Activated CD8-positive, alpha-beta memory T cell treated with anti-CD3 and anti-CD28 coated beads, Interleukin-2, amount 10 ng/mL, durations not matched to agents 7 days and 5 days (primary cell): ENCODE data around the gene CARMIL3. TPM values are rescaled to one million over a fixed set of nuclear protein-coding genes. Genes with fewer than 3 reads are reported as not detected.

Experiments used
- ATAC-seq: fragments of 150-1000 bp; cut with Tn5 transposase; one replicate; pipeline ENCODE4 v1.10.0; 2021; ENCODE audit warnings: moderate library complexity
- CTCF ChIA-PET: fragments of 350-600 bp; sonication (Branson Sonifier 250); formaldehyde crosslinking; loops from one replicate; lab custom pipeline; 2021; ENCODE audit warnings: antibody characterized with exemption; lab: Charles Lee
- DNase-seq: peaks from one replicate; pipeline ENCODE4 v3.0.0-alpha.2; 2020
- H3K27ac Mint-ChIP-seq: one replicate; pipeline ENCODE4 v1.8.0; 2021; ENCODE audit warnings: mild to moderate bottlenecking, mixed read lengths
- H3K27me3 Mint-ChIP-seq: one replicate; pipeline ENCODE4 v1.8.0; 2021; ENCODE audit warnings: mixed read lengths
- H3K36me3 Mint-ChIP-seq: one replicate; pipeline ENCODE4 v1.8.0; 2021; ENCODE audit warnings: mild to moderate bottlenecking, mixed read lengths
- H3K4me1 Mint-ChIP-seq: one replicate; pipeline ENCODE4 v1.8.0; 2021; ENCODE audit warnings: mixed read lengths
- H3K4me3 Mint-ChIP-seq: one replicate; pipeline ENCODE4 v1.8.0; 2021; ENCODE audit warnings: mild to moderate bottlenecking, moderate library complexity, mixed read lengths
- H3K9me3 Mint-ChIP-seq: one replicate; pipeline ENCODE4 v1.8.0; 2022; ENCODE audit warnings: low read depth, mixed read lengths
- total RNA-seq, 2 experiments: library from RNA; stranded (reverse); gene quantifications; one replicate each; pipeline ENCODE4 v1.2.3, GENCODE V29; 2021

CARMIL3 gene
- total RNA-seq, 2 experiments from 2014 or later, result 2.9 to 3.3 TPM

DNA sequence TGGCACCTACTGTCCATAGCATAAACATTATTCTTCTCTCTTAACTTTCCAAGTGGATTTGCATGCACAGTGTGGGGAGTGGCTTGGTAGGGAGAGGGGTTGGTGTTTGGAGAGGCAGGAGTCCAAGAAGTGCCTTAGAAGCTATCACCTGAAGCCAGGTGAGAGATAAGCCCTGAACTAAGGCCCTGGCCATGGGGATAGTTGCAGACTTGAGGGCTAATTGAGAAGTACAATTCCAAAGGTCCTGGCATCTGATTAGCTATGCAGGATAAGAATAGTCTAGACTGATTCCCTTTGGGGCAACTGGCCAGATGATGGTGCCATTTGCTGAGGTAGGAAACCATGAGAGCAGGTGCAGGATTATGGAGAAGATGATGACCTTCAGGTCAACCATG lies 40.3 kb downstream of the CARMIL3 start:
- DNase-seq (no peak), ATAC-seq (no peak)
- H3K27me3 Mint-ChIP-seq, result no peaks in the 10 kb centered on the region
- H3K27ac Mint-ChIP-seq, result no peak overlapping the region
- peaks cover 29% of the 10 kb centered on the region for H3K4me1 Mint-ChIP-seq
- H3K4me3 Mint-ChIP-seq, result no peak overlapping the region
- H3K36me3 Mint-ChIP-seq, result peaks cover 18% of the 10 kb centered on the region
- CTCF ChIA-PET, result interaction anchor here (1.2 to 12.1 kb wide), 6 partner anchors 11 to 69 kb away, joined by 4 to 225 read pairs (median 57); partner anchors contain the start of gene IRF9
- no peaks in the 10 kb centered on the region for H3K9me3 Mint-ChIP-seq

GRCh38 chr14:24092505-24093206 lies 40.8 kb downstream of the CARMIL3 start:
- CTCF ChIA-PET, result interaction anchor here (1.2 to 12.1 kb wide), 9 partner anchors 12 to 503 kb away, joined by 3 to 225 read pairs (median 11); partner anchors contain the start of genes DCAF11, IRF9 and NRL
- no peak for DNase-seq

DNA sequence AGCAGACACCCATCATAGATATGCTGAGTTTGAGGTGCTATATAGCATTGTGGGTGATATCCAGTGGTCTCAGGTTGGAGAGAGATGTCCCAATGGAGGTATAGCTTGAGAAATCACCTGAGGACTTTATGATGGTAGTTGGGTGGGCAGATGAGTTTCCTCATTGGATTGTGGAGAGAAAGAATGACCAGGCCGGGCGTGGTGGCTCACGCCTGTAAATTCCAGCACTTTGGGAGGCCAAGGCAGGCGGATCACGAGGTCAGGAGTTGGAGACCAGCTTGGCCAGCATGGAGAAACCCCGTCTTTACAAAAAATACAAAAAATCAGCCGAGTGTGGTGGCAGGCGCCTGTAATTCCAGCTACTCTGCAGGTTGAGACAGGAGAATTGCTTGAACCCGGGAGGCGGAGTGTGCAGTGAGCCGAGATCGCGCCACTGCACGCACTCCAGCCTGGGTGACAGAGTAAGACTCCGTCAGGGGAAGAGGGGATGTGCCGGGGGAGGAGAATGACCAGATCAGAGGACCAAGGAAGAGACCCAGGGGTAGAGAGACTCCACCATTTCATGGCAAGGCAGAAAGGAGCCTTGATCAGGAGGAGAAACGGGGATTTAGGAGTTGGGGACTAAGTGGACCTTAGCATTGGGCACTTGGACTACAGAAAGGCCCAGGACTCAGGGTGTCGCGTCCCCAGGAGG lies 41.5 kb downstream of the CARMIL3 start:
- peak overlapping the region; percentile 99 for H3K4me3 Mint-ChIP-seq
- peak overlapping the region; percentile 99 for H3K27ac Mint-ChIP-seq
- peaks cover 33% of the 10 kb centered on the region for H3K4me1 Mint-ChIP-seq
- DNase-seq, result no peak
- peaks cover 22% of the 10 kb centered on the region for H3K36me3 Mint-ChIP-seq
- no peak for ATAC-seq
- CTCF ChIA-PET, result interaction anchor here (0.8 to 12.1 kb wide), 12 partner anchors 8 to 534 kb away, joined by 3 to 225 read pairs (median 8); partner anchors contain the start of genes DCAF11, EMC9, IRF9 and NRL
- no peaks in the 10 kb centered on the region for H3K27me3 Mint-ChIP-seq
- H3K9me3 Mint-ChIP-seq, result no peaks in the 10 kb centered on the region

More at GRCh38 chr14:24092505-24093206, 40.8 kb downstream of the CARMIL3 start:
- no peaks in the 10 kb centered on the region for H3K9me3 Mint-ChIP-seq
- peaks cover 18% of the 10 kb centered on the region for H3K36me3 Mint-ChIP-seq
- peaks cover 29% of the 10 kb centered on the region for H3K4me1 Mint-ChIP-seq
- H3K27ac Mint-ChIP-seq, result peak overlapping the region; percentile 99
- ATAC-seq, result no peak
- no peaks in the 10 kb centered on the region for H3K27me3 Mint-ChIP-seq
- H3K4me3 Mint-ChIP-seq, result peak overlapping the region; percentile 99

- H3K27ac Mint-ChIP-seq, result peak within 1 kb of the TSS; percentile 99
Measured at GRCh38 chr14:24093901-24094840, 42.4 kb downstream of the CARMIL3 start, which contains the start of gene PCK2. PCK2 (plus strand) TSS chr14:24094311; CDS start chr14:24094406, 95 bp downstream.

DNA sequence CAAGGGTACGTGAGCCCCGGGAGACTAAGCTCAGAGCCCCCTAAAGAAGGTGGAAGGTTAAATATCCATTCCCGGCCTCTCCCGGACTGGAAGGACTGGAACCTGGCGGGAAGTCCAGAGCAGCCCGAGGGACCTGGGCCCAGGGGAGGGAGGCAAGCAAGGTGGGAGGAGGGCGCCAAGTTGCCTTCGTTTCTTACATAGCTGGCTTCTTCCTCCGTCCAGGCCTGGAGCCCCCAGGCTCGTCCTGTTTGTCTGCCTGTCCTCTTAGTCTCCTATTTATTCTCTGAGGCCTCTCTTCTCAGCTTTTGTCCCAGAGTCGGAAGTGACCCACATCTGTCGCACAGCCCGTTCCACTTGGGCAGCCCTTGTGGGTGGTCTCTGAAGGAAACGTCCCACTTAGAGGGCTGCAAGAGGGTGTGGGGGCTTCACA lies 43.0 kb downstream of the CARMIL3 start:
- CTCF ChIA-PET, result interaction anchor here (0.7 to 12.1 kb wide), 9 partner anchors 11 to 213 kb away, joined by 3 to 225 read pairs (median 10); partner anchors contain the start of genes DCAF11, EMC9, IRF9 and NRL
- Mint-ChIP-seq H3K36me3 (peaks cover 28% of the 10 kb centered on the region), H3K4me3 (peak overlapping the region; percentile 99), H3K27ac (peak overlapping the region; percentile 99), H3K9me3 (no peaks in the 10 kb centered on the region), H3K4me1 (peaks cover 33% of the 10 kb centered on the region), H3K27me3 (no peaks in the 10 kb centered on the region)
- ATAC-seq (peak; percentile 2), DNase-seq (peak; percentile 46)

More at GRCh38 chr14:24093901-24094840, 42.4 kb downstream of the CARMIL3 start, which contains the start of gene PCK2:
- Mint-ChIP-seq H3K27me3 (no peaks in the 10 kb centered on the region), H3K4me1 (peaks cover 33% of the 10 kb centered on the region), H3K9me3 (no peaks in the 10 kb centered on the region), H3K36me3 (peaks cover 22% of the 10 kb centered on the region), H3K4me3 (peak within 1 kb of the TSS; percentile 99)
- ATAC-seq, result peak; percentile 74
- DNase-seq, result peak; percentile 89
- CTCF ChIA-PET, result interaction anchor here (0.7 to 12.1 kb wide), 15 partner anchors 9 to 535 kb away, joined by 3 to 225 read pairs (median 4); partner anchors contain the start of genes DCAF11, EMC9, IRF9 and NRL

DNA sequence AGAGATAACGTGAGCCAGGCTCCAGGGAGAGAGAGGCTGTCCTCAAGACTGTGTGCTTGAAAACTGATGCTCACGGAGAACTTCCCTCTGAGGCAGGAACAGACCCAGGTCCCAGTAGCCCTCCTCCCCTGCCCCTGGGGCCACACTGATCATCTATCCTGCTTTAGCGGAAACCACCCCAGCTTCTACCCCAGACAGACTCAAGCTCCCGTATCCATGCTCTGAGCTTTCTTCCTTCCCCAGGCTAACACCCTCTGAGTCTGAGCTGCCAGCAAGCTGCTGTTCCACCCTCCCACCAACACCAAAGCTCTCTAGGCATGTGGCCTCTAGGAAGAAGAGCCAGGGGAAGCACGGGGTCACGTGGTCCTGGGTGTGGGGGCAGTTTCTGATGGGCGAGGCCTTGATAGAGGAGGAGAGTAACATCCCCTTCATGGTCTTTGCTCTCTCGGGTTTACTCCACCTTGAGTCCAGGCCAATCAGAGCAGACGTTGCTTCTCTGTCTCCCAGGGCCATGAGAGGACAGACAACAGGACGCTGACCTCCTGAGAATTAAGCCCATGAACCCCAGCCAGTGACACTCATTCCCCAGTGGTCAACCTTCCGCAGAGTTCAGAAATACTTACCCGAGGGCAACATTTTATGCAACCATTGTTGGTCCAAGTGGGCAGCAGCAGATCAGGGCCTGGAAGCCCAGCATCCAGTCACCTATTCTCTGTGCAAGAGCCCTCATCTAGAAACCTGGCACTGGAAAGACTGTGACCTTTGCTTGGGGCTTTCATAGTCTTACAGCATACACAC lies 43.7 kb downstream of the CARMIL3 start:
- CTCF ChIA-PET, result interaction anchor here (0.7 to 12.1 kb wide), 9 partner anchors 10 to 1328 kb away, joined by 3 to 225 read pairs (median 10); partner anchors contain the start of genes DCAF11, EMC9, IRF9 and NRL
- Mint-ChIP-seq H3K27ac (peak overlapping the region; percentile 99), H3K4me1 (peaks cover 31% of the 10 kb centered on the region), H3K36me3 (peaks cover 31% of the 10 kb centered on the region), H3K27me3 (no peaks in the 10 kb centered on the region), H3K9me3 (no peaks in the 10 kb centered on the region), H3K4me3 (peak overlapping the region; percentile 99)
- ATAC-seq (peak; percentile 50), DNase-seq (peak; percentile 87)

GRCh38 chr14:24096545-24097181 lies 44.9 kb downstream of the CARMIL3 start:
- no peaks in the 10 kb centered on the region for H3K27me3 Mint-ChIP-seq
- DNase-seq (no peak), ATAC-seq (no peak)
- CTCF ChIA-PET, result interaction anchor here (0.9 to 12.1 kb wide), 3 partner anchors 9 to 65 kb away, joined by 3 to 225 read pairs (median 4); partner anchors contain the start of gene IRF9
- H3K4me1 Mint-ChIP-seq, result peaks cover 29% of the 10 kb centered on the region
- peak overlapping the region; percentile 47 for H3K4me3 Mint-ChIP-seq
- peak overlapping the region; percentile 58 for H3K27ac Mint-ChIP-seq
- H3K9me3 Mint-ChIP-seq, result no peaks in the 10 kb centered on the region
- peaks cover 36% of the 10 kb centered on the region for H3K36me3 Mint-ChIP-seq

GRCh38 chr14:24098229-24098926 lies 46.6 kb downstream of the CARMIL3 start:
- no peaks in the 10 kb centered on the region for H3K9me3 Mint-ChIP-seq
- CTCF ChIA-PET, result interaction anchor here (1.2 to 12.1 kb wide), 2 partner anchors 7 to 16 kb away, joined by 3 to 225 read pairs; partner anchors contain the start of genes DCAF11 and NRL
- H3K36me3 Mint-ChIP-seq, result peaks cover 48% of the 10 kb centered on the region
- no peak overlapping the region for H3K4me3 Mint-ChIP-seq
- ATAC-seq, result no peak
- no peaks in the 10 kb centered on the region for H3K27me3 Mint-ChIP-seq
- H3K4me1 Mint-ChIP-seq, result peaks cover 24% of the 10 kb centered on the region
- no peak for DNase-seq
- no peak overlapping the region for H3K27ac Mint-ChIP-seq

DNA sequence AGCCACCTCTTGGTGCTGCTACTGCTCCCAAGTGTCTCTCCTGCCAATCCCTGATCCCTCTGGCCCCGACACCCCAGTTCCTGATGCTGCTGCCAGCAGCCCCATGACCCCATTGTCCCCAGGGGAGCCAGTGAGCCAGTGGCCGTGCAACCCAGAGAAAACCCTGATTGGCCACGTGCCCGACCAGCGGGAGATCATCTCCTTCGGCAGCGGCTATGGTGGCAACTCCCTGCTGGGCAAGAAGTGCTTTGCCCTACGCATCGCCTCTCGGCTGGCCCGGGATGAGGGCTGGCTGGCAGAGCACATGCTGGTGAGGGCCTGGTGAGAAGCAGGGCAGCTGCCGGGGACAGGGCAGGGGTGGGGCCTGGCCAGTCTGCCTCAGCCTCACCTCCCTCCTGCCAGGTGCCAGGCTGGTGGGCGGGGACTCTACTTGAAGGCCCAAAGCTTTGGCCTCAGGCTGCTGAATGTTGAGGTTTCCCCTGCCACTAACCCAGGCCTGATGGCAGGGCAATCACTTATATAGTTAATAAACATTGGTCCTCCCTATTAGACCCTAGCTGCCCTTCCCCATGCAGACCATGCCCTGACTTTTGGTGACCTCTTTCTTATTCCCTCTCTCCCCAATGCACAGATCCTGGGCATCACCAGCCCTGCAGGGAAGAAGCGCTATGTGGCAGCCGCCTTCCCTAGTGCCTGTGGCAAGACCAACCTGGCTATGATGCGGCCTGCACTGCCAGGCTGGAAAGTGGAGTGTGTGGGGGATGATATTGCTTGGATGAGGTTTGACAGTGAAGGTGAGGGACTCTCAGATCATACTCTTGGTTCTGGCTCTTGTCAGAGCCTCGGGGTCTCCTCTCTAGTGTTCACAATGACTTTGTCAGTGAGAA lies 47.4 kb downstream of the CARMIL3 start:
- no peak overlapping the region for H3K4me3 Mint-ChIP-seq
- H3K9me3 Mint-ChIP-seq, result no peaks in the 10 kb centered on the region
- peaks cover 56% of the 10 kb centered on the region for H3K36me3 Mint-ChIP-seq
- peaks cover 18% of the 10 kb centered on the region for H3K4me1 Mint-ChIP-seq
- no peak overlapping the region for H3K27ac Mint-ChIP-seq
- H3K27me3 Mint-ChIP-seq, result no peaks in the 10 kb centered on the region
- DNase-seq, result no peak
- no peak for ATAC-seq
- CTCF ChIA-PET, result interaction anchor here (1.2 to 12.1 kb wide), 2 partner anchors 7 to 15 kb away, joined by 3 to 225 read pairs; partner anchors contain the start of genes DCAF11 and NRL
